ENCODE data around the gene PIAS1.

Gene PIAS1

DNA sequence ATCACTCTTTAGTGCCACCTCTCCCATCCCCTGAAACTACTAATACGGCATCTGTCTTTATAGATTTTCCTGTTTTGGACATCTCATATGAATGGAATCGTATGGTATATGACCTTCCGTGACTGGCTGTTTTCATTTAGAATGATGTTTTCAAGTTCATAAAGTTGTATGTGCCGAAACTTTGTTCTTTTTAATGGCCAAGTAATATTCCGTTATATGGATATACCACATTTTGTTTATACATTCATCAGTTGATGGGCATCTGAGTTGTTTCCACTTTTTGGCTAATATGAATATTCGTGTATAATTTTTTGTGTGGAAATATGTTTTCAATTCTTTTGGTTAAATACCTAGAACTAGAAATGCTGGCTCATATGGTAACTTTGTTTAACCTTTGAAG is 49.5 kb downstream of the PIAS1 start:
- no peak for TF ChIP-seq TAF1 (IDR thresholded peaks at IDR 0.05; ENCODE audit: borderline replicate concordance, insufficient read depth, low read length)
- TF ChIP-seq FOXP2 (optimal IDR thresholded peaks at IDR 0.05; ENCODE audit: borderline replicate concordance, extremely low read depth, extremely low read length, insufficient read depth) = no peak
- TF ChIP-seq SIN3A (IDR thresholded peaks at IDR 0.05; ENCODE audit: borderline replicate concordance, insufficient read depth, low read length) = no peak
- no peak for TF ChIP-seq POLR2AphosphoS5 (IDR thresholded peaks at IDR 0.05; ENCODE audit: low read depth, low read length)

DNA sequence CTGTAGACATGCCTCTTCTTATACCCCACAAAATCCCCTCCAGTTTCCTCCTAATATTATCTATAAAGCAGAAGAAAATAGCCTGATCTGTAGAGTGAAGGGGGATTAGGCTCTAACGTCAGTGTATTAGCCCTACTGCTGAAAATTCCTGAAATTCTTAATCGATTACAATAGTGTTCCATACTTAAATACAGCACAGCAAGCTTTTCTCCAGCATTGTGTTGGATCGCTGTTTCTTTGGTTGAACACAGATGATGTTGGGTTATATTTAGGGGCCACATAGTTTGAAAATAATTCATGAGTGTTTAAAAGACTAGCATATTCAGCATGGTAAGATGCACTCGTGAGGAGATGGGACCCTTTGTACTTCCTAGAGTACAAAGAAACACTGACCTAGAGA is 52.5 kb downstream of the PIAS1 start:
- no peak for TF ChIP-seq SIN3A (IDR thresholded peaks at IDR 0.05; ENCODE audit: borderline replicate concordance, insufficient read depth, low read length)
- no peak for TF ChIP-seq TAF1 (IDR thresholded peaks at IDR 0.05; ENCODE audit: borderline replicate concordance, insufficient read depth, low read length)
- TF ChIP-seq, protein P1, sequence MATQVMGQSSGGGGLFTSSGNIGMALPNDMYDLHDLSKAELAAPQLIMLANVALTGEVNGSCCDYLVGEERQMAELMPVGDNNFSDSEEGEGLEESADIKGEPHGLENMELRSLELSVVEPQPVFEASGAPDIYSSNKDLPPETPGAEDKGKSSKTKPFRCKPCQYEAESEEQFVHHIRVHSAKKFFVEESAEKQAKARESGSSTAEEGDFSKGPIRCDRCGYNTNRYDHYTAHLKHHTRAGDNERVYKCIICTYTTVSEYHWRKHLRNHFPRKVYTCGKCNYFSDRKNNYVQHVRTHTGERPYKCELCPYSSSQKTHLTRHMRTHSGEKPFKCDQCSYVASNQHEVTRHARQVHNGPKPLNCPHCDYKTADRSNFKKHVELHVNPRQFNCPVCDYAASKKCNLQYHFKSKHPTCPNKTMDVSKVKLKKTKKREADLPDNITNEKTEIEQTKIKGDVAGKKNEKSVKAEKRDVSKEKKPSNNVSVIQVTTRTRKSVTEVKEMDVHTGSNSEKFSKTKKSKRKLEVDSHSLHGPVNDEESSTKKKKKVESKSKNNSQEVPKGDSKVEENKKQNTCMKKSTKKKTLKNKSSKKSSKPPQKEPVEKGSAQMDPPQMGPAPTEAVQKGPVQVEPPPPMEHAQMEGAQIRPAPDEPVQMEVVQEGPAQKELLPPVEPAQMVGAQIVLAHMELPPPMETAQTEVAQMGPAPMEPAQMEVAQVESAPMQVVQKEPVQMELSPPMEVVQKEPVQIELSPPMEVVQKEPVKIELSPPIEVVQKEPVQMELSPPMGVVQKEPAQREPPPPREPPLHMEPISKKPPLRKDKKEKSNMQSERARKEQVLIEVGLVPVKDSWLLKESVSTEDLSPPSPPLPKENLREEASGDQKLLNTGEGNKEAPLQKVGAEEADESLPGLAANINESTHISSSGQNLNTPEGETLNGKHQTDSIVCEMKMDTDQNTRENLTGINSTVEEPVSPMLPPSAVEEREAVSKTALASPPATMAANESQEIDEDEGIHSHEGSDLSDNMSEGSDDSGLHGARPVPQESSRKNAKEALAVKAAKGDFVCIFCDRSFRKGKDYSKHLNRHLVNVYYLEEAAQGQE (IDR thresholded peaks at IDR 0.05; ENCODE audit: insufficient read depth in 1 of 2, low read depth in 2 of 2, low read length in 2 of 2) = no peak
- TF ChIP-seq POLR2AphosphoS5 (IDR thresholded peaks at IDR 0.05; ENCODE audit: low read depth, low read length) = no peak
- no peak for TF ChIP-seq FOXP2 (optimal IDR thresholded peaks at IDR 0.05; ENCODE audit: borderline replicate concordance, extremely low read depth, extremely low read length, insufficient read depth)

DNA sequence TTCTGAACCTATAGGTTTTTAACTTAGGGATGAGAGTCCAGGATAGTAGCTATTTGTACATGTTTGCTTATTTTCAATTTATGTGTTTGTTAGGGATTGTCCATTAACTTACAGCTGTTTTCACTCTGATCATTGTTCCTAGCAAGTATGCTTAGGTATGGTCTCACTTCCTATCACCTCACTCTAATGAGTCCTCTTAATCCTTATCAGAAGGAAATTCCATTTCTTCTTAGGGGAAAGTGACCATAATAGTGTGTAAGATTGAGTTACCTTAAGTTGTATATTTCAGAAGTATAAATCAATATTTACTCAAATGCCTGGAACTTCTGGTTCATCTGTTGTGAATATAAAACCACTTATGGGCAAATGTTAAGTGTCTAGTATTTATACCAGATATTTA is 53.0 kb downstream of the PIAS1 start:
- TF ChIP-seq POLR2AphosphoS5 (IDR thresholded peaks at IDR 0.05; ENCODE audit: low read depth, low read length) (no peak), TAF1 (IDR thresholded peaks at IDR 0.05; ENCODE audit: borderline replicate concordance, insufficient read depth, low read length) (no peak), SIN3A (IDR thresholded peaks at IDR 0.05; ENCODE audit: borderline replicate concordance, insufficient read depth, low read length) (no peak), FOXP2 (optimal IDR thresholded peaks at IDR 0.05; ENCODE audit: borderline replicate concordance, extremely low read depth, extremely low read length, insufficient read depth) (no peak)
- TF ChIP-seq, protein P1 (IDR thresholded peaks at IDR 0.05; ENCODE audit: insufficient read depth in 1 of 2, low read depth in 2 of 2, low read length in 2 of 2) = no peak

DNA sequence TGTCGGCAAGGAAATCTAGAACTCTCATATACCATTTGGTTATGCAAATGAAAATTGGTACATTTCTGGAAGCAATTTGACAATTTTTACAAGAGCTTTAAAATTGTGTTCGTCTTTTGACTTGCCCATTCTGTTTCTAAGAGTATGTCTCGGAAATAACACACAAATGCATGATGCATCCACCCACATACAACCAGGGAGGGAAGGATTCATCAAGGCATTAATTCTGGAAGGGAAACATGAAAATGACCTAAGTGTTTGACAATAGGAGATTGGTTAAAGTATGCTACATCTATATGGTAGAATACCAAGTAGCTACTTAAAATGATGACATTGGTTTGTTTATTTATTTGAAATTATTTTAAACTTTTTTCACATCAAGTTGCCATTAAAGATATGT is 58.6 kb downstream of the PIAS1 start:
- no peak for TF ChIP-seq FOXP2 (optimal IDR thresholded peaks at IDR 0.05; ENCODE audit: borderline replicate concordance, extremely low read depth, extremely low read length, insufficient read depth)
- TF ChIP-seq POLR2AphosphoS5 (IDR thresholded peaks at IDR 0.05; ENCODE audit: low read depth, low read length) = no peak
- no peak for TF ChIP-seq TAF1 (IDR thresholded peaks at IDR 0.05; ENCODE audit: borderline replicate concordance, insufficient read depth, low read length)
- no peak for TF ChIP-seq SIN3A (IDR thresholded peaks at IDR 0.05; ENCODE audit: borderline replicate concordance, insufficient read depth, low read length)
- TF ChIP-seq, protein P1 (IDR thresholded peaks at IDR 0.05; ENCODE audit: insufficient read depth in 1 of 2, low read depth in 2 of 2, low read length in 2 of 2) = no peak

DNA sequence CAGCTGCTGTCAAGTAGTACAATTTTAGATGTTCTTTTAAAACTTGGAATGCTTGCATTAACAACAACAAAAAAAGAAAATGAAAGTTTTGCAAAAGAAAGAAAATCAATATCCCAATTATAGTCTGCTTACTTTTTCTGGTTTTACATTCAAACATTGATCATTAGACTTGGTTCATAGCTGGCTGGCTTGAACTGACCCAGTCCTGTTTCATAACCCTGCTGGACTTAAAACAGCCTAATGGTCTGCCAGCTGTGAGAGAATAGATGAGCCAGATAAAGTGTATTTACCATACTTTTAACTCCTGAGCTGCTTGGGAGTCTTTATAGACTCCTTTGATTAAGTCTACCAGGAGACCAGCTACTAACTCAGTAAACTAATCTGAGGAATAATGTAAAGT is 59.2 kb downstream of the PIAS1 start:
- TF ChIP-seq FOXP2 (optimal IDR thresholded peaks at IDR 0.05; ENCODE audit: borderline replicate concordance, extremely low read depth, extremely low read length, insufficient read depth) (no peak), SIN3A (IDR thresholded peaks at IDR 0.05; ENCODE audit: borderline replicate concordance, insufficient read depth, low read length) (no peak), POLR2AphosphoS5 (IDR thresholded peaks at IDR 0.05; ENCODE audit: low read depth, low read length) (no peak), TAF1 (IDR thresholded peaks at IDR 0.05; ENCODE audit: borderline replicate concordance, insufficient read depth, low read length) (no peak)
- TF ChIP-seq, protein P1 (IDR thresholded peaks at IDR 0.05; ENCODE audit: insufficient read depth in 1 of 2, low read depth in 2 of 2, low read length in 2 of 2) = no peak

Data from PFSK-1 (cell line).